Activated gamma-delta T cell (primary cell): Measurements from ENCODE around the gene CAPRIN2.

Experiments
- DNase-seq: peaks from one replicate; lab custom pipeline; 2025; lab: John Stamatoyannopoulos, UW

Gene CAPRIN2

GRCh38 chr12:30764251-30764650 lies 9.5 kb upstream of the CAPRIN2 start:
- no peak for DNase-seq

DNA sequence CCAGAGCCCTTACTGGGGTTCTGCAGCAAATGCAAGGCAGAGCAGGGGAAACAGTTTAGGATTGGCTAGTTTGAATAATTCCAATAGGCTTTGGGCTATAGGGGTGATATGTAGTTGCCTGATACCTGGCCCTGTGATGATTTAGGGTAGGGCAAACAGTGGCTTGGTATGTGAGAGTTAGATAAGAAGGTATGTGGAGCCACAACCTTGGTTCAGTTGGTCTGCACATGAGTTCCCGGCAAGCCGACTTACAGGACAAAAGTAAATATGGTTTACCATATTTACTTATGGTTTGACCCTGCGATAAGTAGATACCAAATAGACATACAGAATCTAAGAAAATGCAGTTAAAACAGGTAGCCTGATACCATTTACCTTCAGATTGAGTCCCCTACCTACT lies 8.3 kb upstream of the CAPRIN2 start:
- DNase-seq = no peak

GRCh38 chr12:30761730-30762129 lies 7.0 kb upstream of the CAPRIN2 start:
- no peak for DNase-seq

- DNase-seq = no peak
These were observed 2.6 kb upstream of the CAPRIN2 start for GRCh38 chr12:30757316-30757715.

DNA sequence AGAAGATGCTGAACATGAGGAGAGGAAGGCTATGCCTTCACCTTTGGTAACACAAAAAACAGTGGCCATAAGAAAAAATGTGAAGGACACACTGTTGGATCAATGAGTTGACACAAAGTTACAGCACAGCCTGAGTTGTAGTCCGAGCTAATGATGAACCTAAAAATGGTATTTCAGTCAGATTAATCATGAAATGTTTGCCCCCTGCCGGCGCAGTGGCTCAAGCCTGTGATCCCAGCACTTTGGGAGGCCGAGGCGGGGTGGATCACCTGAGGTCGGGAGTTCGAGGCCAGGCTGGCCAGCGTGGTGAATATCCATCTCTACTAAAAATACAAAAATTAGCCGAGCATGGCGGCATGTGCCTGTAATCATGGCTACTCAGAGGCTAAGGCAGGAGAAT lies 1.3 kb upstream of the CAPRIN2 start:
- no peak for DNase-seq

DNA sequence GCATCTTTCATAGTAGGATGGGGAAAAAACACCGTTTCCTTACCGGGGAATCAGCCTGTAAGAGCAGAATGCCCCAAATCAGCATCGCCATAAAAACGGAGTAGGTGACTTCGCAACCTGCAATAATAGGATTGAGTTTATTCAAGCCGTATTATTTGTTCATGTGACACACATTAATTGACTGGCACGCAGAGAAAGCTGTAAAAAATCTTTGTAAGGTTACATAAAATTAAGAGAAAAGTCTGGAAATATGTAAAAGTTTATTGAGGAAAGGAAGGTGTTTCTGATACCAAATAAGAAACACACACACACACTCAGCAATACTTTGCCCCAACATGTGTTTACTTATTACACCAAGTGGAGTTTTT lies 628 bp upstream of the CAPRIN2 start:
- DNase-seq = no peak

DNA sequence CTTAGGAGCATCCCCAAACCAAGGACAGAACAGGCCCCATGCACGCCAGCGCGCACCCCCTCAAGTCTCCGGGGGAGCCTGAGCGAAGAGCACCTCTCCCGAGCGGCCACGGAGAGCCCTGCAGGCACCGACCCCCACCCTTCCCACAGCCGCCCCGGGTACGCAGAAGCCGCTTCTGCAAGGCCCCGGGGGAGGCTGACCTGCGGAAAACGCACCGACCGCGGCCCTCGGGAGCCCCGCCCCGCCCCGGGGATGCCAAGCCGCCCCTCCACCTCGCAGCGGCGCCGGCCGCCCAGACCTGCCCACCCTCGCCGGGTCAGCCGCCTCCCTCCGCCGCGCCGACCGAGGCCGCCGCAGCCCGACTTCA lies 385 bp downstream of the CAPRIN2 start:
- no peak for DNase-seq

GRCh38 chr12:30753751-30754382 lies 884 bp downstream of the CAPRIN2 start:
- DNase-seq = no peak

DNA sequence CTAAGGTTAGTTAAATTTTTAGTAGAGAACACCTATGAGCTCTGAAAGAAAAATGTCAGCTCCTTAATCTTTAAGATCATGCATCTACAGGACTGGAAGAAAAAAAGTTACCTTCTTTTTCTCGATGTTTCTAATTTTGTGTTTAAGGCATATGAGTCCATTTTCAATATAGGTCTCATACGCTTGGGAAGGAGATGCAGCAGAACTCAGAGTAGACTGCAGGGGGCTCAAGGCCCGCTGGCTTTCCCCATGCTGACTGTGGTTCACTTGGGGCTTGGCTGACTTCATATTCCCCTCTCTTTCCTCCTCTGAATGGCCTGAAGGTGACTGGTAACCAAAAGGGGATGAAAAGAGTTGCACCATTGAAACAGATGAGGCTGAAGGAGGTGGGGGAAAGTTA lies 1.5 kb downstream of the CAPRIN2 start:
- no peak for DNase-seq

GRCh38 chr12:30752255-30752654 lies 2.5 kb downstream of the CAPRIN2 start:
- DNase-seq = no peak

- DNase-seq = no peak
These were observed 6.6 kb downstream of the CAPRIN2 start for GRCh38 chr12:30748147-30748546.

DNA sequence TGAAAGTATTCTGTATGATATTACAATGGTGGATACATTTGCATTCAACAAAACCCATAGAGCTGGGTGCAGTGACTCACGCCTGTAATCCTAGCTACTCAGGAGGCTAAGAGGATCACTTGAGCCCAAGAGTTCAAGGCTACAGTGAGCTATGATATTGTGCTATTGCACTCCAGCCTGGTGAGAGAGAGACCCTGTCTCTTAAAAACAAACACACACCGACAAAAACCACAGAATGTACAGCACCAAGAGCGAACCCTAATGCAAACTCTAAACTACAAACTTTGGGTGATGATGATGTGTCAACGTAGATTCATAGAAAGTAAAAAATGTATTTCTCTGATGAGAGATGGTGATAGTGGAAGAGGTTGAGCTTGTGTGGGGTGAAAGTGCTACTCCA lies 8.6 kb downstream of the CAPRIN2 start:
- DNase-seq = no peak

DNA sequence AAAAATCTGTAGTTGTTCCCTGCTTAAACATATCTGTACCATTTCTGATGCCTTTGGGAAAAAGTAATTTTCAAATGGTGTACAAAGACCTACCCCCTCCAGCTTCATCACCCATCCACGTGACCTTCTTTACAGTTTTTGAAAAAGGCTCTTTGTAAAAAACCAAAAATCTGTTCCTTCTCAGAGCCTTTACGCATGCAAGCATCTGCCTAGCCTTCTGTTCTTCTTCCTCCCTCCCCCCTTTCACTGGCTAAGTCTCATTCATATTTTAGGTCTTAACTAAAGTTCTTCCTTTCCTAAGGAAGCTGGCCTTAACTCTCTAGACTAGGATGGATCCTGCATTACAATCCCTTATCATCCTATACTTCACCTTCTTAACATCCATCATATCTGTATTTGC lies 10.4 kb downstream of the CAPRIN2 start:
- DNase-seq = no peak

DNA sequence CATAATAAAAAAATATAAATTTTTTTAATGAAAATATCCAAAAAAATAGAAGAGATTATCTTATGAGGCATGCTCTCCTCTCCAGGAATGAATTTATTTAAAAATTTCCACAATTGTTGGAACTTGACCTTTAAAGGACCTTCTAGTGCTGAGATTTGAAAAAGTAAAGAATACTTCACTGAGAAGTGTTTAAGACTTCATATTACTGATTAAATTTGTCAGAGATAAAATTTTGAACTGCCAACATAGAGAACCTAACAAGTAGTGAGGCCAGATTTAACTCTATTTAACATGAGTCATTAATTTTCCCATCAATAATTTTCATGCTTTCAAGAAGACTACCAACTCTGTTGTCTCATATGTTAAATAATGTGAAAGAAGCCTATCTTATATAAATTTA lies 14.5 kb downstream of the CAPRIN2 start:
- no peak for DNase-seq

DNA sequence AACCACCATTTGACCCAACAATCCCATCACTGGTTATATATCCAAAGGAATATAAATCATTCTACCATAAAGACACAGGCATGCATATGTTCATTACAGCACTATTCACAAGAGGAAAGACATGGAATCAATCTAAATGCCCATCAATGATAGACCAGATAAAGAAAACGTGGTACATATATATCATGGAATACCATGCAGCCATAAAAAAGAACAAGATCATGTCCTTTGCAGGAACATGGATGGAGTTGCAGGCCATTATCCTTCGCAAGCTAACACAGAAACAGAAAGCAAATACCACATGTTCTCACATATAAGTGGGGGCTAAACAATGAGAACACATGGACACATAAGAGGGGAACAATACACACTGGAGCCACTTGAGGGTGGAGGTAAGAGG lies 15.7 kb downstream of the CAPRIN2 start:
- DNase-seq = no peak

DNA sequence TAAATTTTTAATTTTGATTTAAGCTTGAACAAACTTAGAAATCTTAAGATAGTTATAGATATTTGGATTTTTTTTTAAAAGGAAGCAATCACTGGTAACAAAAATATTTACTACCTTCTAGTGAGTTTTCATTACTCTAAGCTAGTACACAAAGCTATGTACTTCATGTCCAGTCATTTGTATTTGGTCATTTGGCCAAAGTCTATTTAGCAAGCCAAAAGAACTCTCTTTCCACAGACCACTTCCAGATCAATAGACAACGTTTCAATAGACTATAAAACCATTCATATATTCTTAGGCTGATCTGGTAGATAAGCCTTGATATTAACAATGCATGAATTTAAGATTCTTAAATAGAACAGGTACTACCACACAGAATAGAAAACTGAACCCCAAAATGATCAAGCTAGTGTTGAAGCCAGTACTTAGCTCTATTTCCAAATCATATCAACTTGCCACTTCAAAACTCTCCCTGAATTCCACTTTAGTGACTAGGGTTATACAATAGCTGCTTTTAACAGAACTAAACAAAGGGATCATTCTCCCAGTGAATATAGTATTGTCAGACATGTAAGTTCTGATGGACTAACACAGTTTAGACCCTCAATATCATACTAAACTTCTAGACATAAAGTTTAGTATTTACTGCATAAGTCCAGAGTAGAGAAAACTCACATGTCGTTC lies 21.7 kb downstream of the CAPRIN2 start:
- DNase-seq = no peak

DNA sequence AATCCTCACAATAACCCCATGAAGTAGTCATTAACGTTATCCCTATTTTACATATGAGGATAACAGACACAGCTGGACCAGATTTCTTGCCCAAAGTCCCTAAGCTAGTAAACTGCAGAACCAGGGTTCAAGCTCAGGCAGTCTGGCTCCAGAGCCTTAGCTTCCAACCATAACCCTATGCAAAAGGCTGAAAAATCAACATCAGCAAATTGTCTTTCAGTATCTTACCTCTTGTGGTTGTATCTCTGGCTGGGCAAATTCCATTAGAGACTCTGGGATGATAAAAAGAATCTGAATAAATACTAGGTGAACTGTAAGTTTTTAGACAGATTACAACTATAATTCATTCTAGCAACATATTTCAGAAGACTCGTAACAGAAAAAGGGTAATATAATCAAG lies 24.7 kb downstream of the CAPRIN2 start:
- DNase-seq = no peak

GRCh38 chr12:30729547-30729946 lies 25.2 kb downstream of the CAPRIN2 start:
- no peak for DNase-seq

DNA sequence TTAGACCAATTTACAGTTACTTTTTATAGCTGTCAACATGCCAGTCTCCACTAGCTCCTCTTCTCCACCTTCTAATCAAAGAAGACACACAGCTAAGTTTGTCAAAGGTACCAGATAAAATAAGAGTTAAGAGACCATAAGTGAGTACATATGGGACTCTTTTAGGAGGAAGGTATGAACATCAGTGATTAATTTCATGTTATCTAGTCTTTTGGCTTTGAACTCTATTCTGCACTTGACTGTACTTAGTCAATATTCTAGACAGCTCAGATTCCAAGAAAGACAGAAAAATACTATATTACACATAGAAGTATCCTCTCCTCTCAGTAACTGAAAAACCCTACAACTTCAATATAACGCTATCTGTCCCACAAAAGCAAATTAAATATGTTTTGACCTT lies 28.1 kb downstream of the CAPRIN2 start:
- DNase-seq = no peak

DNA sequence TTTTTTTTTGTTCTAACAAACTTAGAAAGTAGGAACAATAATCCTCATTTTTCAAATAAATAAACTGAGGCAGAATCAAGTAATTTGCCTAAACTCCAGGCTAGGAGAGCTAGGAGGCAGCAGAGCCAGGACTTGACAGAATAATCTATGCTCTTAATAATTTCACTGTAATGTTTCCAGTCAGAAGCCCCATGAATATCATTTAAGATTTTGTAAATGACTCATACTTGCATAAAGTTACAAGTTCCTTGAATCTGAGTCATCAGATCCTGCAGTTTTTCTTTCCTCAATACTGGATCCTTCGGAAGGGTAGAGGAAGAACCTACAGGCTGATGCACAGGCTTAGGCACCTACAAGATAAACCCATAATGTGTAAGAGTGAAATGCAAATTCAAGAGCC lies 29.0 kb downstream of the CAPRIN2 start:
- DNase-seq = no peak

GRCh38 chr12:30719060-30719459 lies 35.7 kb downstream of the CAPRIN2 start:
- DNase-seq = no peak

DNA sequence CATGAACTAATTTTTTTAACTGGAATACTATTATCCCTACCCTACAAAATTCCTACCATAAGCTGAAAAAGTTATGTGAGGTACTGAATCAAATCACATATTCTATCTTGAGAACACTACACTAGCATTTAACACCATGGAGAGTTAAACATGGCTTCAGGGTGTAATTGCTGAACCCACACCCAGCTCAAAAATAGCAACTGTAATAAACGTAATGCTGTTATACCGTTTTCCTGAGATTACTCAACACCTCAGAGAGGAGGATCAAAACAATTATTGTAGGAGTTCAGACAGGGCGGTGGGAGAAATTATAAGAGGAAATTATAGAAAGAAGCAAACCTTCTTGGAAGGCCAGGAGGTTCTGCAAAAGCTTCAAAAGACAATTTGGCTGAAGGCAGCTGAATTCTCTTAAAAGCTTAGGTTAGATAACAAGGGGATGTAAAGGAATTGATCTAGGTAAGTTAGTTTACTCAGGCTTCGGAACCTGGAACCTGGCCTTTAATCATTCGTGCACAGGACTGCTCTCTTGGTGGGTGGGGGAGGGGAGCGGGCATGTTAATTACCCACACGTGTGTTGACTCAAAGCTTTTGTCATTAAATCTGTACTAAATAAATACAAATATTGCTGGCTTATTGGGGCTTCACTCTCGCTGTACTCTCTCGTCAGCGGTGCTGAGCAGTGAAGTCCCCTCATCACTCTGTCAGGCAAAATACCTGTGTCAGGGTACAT lies 47.0 kb downstream of the CAPRIN2 start:
- no peak for DNase-seq

GRCh38 chr12:30706476-30706875 lies 48.3 kb downstream of the CAPRIN2 start:
- no peak for DNase-seq

GRCh38 chr12:30701056-30701455 lies 53.7 kb downstream of the CAPRIN2 start:
- no peak for DNase-seq
